Measurements from ENCODE around the gene GNG7.
"Not testable (repeated sequence)": the region's sequence is repeated elsewhere in the genome, so short reads cannot be mapped to it uniquely, and the experiment has no call there.

Gene GNG7

GRCh38 chr19:2726160-2726855 is 23.8 kb upstream of the GNG7 start:
- no peak for DNase-seq

GRCh38 chr19:2724148-2724557 is 21.7 kb upstream of the GNG7 start:
- DNase-seq: no peak

- no peak for DNase-seq
These were observed 21.3 kb upstream of the GNG7 start for GRCh38 chr19:2723747-2724146.

- no peak for DNase-seq
These were observed 20.8 kb upstream of the GNG7 start for GRCh38 chr19:2723345-2723715.

- DNase-seq: no peak
These were observed 20.2 kb upstream of the GNG7 start for GRCh38 chr19:2722541-2723344.

- DNase-seq: no peak
These were observed 19.4 kb upstream of the GNG7 start for GRCh38 chr19:2721570-2722540.

GRCh38 chr19:2720777-2721569 is 18.5 kb upstream of the GNG7 start, which contains the start of gene DIRAS1:
TSS of gene DIRAS1 (minus strand) at chr19:2721372. CDS start at chr19:2717806, 3,566 bp downstream.
- no peak for DNase-seq

GRCh38 chr19:2719920-2720776 is 17.7 kb upstream of the GNG7 start:
- DNase-seq: no peak

- no peak for DNase-seq
These were observed 16.8 kb upstream of the GNG7 start for GRCh38 chr19:2719232-2719735.

GRCh38 chr19:2717638-2718541 is 15.4 kb upstream of the GNG7 start:
- DNase-seq: no peak

- DNase-seq: no peak
These were observed 14.5 kb upstream of the GNG7 start for GRCh38 chr19:2716722-2717637.

- DNase-seq: no peak
These were observed 13.8 kb upstream of the GNG7 start for GRCh38 chr19:2716275-2716650.

GRCh38 chr19:2715470-2716274 is 13.2 kb upstream of the GNG7 start:
- no peak for DNase-seq

GRCh38 chr19:2714531-2715269 is 12.2 kb upstream of the GNG7 start:
- DNase-seq: no peak

- DNase-seq: not testable (repeated sequence)
These were observed 11.6 kb upstream of the GNG7 start for GRCh38 chr19:2714102-2714501.

- not testable (repeated sequence) for DNase-seq
These were observed 10.7 kb upstream of the GNG7 start for GRCh38 chr19:2713170-2713569.

GRCh38 chr19:2711875-2712205 is 9.3 kb upstream of the GNG7 start:
- no peak for DNase-seq
